NCI-H1694 treated with DMSO at 0.1 percent for 48 hours (cell line): ENCODE results near the gene CYTH4.
"Not testable (repeated sequence)": the region's sequence is repeated elsewhere in the genome, so short reads cannot be mapped to it uniquely, and the experiment has no call there.

Source experiments
- DNase-seq: peaks from one replicate; lab custom pipeline; 2025; lab: John Stamatoyannopoulos, UW

Gene CYTH4

DNA sequence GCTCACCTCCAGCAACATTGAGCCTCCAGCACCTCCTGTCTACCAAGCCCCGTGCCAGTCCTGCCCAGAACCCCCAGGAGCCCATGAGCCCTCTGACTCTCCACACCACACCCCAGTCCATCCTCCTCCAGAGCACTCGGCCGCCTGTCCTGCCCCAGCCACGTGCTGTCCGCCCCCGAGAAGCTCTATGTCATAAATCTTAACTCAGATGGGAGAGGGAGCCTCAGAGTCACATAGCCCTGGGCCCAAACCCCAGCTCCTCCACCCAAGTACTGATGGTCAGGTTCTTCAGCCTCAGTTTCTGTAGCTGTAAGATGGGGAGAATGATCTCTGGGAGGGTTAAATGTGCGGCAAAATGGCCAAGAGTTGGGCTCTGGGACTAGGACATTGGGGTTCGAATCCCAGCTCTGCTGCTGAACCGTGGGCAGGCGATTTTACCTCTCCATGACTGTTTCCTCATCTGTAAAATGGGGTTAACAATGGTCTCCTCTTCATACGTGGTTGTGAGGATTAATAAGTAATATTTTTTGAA lies 27.8 kb downstream of the CYTH4 start:
- no peak for DNase-seq

- no peak for DNase-seq
Observed at GRCh38 chr22:37310815-37311595, 28.7 kb downstream of the CYTH4 start.

GRCh38 chr22:37311761-37312312 lies 29.5 kb downstream of the CYTH4 start:
- no peak for DNase-seq

DNA sequence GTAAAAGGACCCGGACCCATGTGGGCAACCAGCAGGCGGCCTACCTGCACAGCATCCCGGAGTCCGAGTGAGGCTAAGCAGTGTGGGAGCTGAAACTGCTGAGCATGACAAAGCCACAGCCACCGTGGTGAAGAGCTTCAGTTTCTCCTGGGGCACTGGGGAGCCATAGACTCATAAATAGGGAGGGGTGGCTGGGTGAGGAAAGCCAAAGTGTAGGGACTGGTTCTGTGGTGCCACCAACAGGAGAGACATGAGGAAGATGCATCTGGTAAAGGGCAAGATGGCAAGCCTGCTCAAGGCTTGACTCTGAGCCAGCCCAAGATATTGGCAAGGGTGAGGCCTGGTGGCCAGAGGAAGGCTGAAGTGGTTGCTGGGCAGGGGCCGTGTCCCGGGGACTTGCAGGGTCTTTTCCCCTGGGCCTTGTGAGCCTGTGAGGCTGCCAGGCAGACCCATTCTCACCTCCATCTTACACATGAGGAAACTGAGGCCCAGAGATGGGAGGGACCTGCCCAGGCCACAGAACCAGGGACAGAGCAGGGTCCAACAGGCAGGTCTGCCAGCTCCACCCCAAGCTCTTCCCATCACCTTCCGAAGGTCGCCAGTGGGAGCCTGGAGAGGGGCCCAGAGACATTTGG lies 30.4 kb downstream of the CYTH4 start:
- DNase-seq = no peak

GRCh38 chr22:37313376-37314314 lies 31.3 kb downstream of the CYTH4 start:
- DNase-seq = no peak

- DNase-seq = no peak
Observed at GRCh38 chr22:37314315-37315074, 32.2 kb downstream of the CYTH4 start.

DNA sequence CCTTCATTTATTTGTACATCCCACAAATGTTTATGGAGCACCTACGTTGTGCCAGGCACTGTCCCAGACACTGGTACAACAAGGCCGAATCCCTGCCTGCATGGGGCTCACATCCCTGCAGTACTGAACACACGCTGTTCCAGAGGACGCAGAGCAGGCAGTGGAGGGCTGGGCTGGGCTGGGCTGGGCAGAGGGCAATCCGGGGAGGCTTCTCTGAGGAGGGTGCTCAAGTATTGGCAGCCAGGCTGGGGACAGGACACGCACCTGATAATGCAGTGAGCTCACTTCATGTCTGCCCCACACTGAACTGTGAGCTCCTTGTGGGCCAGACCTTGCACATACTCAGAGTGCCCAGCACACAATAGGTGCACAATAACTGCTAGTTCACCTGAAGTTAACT lies 34.1 kb downstream of the CYTH4 start:
- no peak for DNase-seq

DNA sequence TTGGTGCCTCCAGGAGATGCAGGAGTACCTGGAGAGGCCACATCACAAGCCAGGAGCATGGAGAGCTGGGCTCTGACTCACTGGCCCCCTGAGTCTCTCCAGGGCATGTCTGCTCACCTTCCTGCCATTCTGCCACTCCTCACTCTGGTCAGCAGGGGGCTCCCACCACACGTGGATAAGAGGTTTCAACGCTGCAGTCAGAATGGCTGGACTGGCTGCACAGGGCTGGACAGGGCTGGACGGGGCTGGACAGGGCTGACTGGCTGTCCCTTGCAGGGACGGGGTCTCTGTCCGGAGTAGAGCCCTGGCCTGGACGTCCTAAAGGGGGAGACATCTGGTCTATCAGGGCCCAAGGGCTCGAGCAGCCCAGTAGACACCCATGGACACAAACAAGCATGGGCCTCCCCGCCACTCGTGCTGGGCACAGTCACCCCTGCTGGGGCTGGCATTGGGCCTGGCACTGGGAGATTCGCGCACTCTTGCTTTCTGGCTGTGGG lies 34.6 kb downstream of the CYTH4 start:
- peak; percentile 48 for DNase-seq

DNA sequence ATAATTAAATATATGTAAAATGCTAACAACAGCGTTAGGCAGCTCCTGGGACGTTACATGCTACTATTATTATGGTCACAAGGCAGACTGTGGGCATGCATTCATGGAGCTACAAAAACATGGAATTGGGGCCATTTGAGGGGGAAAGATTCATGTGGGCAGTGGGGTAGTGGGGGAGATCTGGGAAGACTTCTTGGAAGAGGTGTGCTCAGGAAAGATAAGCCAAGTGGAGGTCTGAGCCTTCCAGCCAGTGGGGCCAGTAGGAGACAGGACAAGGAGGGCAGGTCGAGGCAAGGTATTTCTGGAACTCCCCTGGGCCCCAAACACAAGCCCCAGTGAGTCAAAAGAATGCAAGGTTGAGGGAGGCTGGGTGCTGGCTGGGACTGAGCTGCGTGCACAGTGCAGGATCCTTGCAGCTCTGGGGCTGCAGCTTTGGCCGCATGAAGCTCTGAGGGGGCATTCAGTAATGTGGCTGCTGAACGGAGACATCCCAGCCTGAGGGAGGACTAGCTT lies 35.4 kb downstream of the CYTH4 start:
- no peak for DNase-seq

- no peak for DNase-seq
Observed at GRCh38 chr22:37318364-37319109, 36.2 kb downstream of the CYTH4 start.

DNA sequence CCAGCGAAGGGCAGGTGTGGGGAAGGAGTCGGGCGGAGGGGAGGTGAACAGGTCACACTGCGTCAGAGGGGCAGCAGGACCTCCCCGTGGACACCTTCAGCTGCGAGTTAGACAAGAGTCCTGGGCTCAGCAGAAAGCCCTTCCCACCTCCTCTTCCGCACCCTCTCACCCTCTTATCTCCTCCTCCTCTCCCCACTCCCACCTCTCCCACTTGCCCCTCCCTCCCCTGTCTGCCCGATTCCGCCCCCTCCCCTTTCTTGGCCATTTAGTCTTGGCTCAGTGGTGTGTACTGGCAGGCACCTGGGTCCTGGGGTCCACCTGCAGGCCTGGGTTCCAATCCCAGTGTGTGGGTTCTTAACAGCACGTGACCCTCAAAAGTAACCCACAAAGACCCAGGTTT lies 37.2 kb downstream of the CYTH4 start:
- DNase-seq = no peak

GRCh38 chr22:37320726-37321677 lies 38.7 kb downstream of the CYTH4 start:
- no peak for DNase-seq

DNA sequence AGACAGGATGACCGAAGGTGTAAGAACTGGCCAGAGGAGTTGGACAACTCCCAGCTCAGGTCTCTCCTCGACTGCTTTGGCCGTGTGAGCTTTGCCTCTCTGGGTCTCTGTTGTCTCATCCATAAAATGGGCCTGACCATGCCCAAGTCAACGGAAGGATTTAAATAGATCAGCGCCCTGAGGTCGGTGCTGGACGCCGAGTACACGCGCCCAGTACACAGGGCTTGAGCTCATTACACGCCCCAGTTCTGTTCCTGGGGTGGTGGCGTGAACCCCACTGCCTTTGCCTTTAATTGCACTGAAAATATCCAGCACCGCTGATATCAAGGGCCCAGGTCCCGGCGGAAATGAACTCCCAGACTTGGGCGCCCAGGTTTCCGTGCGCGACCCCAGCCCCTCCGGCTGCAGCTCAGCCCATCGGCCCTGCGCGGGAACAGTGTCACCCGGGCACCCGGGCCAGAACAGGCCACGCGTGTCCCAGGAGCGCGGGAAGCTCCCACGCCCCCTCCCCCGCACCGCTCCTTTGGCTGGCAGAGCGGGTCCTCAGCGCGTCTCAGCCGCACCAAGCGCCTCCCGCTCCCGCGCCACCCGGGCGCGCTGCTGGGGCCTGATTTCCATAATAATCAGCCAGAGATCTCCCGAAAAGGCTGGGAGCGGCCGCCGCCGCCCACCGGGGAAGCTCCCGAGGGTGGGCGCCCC lies 42.2 kb downstream of the CYTH4 start:
- DNase-seq = no peak

GRCh38 chr22:37325039-37325395 lies 42.7 kb downstream of the CYTH4 start:
- DNase-seq = no peak

GRCh38 chr22:37326726-37327125 lies 44.4 kb downstream of the CYTH4 start:
- DNase-seq = no peak

DNA sequence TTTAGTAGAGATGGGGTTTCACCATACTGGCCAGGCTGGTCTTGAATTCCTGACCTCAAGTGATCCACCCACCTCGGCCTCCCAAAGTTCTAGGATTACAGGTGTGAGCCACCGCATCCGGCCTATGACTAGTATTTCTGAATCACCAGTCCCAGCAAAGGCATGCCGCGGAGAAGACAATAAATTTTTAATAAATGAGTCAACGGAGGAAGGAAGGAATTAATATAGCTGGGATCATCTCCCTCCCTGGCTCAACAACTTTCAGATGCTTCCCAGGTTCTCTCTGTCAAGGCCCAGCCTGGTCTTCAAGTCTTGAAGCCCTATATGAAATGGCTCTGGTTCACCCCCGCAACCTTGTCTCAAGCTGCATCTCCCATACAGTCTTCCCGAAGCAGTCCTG lies 45.7 kb downstream of the CYTH4 start:
- DNase-seq = no peak

DNA sequence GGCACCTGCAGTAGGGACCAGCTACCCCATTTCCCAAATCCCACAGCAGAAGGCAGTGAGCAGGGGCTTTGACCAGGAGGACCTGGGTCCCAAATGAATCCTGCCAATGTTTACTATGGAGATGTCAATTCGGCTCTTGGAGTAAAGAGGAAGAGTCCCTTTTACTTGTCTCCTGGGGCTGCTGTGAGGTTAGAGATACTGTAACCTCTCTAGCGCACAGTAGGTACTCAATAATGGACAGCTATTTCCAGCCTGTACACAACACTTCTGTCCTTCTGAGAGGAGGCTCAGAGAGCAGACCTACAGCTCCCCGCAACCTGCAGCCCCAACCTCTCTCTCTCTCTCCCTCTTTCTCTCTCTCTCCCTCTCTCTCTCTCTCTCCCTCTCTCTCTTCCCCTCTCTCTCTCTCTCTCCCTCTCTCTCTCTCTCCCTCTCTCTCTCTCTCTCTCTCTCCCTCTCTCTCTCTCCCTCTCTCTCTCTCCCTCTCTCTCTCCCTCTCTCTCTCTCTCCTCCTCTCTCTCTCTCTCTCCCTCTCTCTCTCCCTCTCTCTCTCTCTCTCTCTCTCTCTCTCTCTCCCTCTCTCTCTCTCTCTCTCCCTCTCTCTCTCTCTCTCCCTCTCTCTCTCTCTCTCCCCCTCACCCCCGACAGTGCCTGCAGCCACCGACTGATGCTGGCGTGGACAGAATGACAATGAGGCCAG lies 46.4 kb downstream of the CYTH4 start:
- not testable (repeated sequence) for DNase-seq
